Uterus (tissue), 4 donors: Measurements from ENCODE around the gene CRADD. TPM values are rescaled to one million over a fixed set of nuclear protein-coding genes. Genes with fewer than 3 reads are reported as not detected.

ENCODE experiments used
- DNase-seq, 2 donors: peaks; one replicate each; pipeline ENCODE4 v3.0.0-alpha.2; 2019 to 2020
- H3K27ac ChIP-seq, 2 donors: fragments of 200-600 bp; sonication (generic); 1 replicate in 1 of 2; 2 replicates in 1 of 2; pipeline ENCODE4 v1.5.1; 2016 to 2018
- H3K27me3 ChIP-seq, 2 donors: fragments of 200-600 bp; sonication (generic); one replicate each; pipeline ENCODE4 v1.5.1; 2018 to 2019; ENCODE audit warnings: control low read depth in 1 of 2
- H3K36me3 ChIP-seq, 2 donors: fragments of 200-600 bp; sonication (generic); one replicate each; pipeline ENCODE4 v1.5.1; 2019; ENCODE audit warnings: control low read depth in 1 of 2
- H3K4me1 ChIP-seq, 2 donors: fragments of 200-600 bp; sonication (generic); one replicate each; pipeline ENCODE4 v1.5.1; 2018 to 2019; ENCODE audit warnings: control low read depth in 1 of 2
- H3K4me3 ChIP-seq, 2 donors: fragments of 200-600 bp; sonication (generic); 1 replicate in 1 of 2; 2 replicates in 1 of 2; pipeline ENCODE4 v1.5.1; 2018 to 2019; ENCODE audit warnings: mild to moderate bottlenecking in 1 of 2
- H3K9me3 ChIP-seq, 2 donors: fragments of 200-600 bp; sonication (generic); one replicate each; pipeline ENCODE4 v1.5.1; 2019; ENCODE audit warnings: control low read depth in 1 of 2
- POLR2A ChIP-seq, 2 donors: fragments of 450-650 bp; IDR thresholded peaks; one replicate each; pipeline ENCODE4 v1.6.1; 2016; ENCODE audit warnings: antibody characterized with exemption in 2 of 2, mild to moderate bottlenecking in 1 of 2, moderate library complexity in 1 of 2
- intact Hi-C: fragments of 100-400 bp; cut with DNase I; formaldehyde crosslinking; loops from one replicate; pipeline ENCODE4 v1.15.1; 2023; ENCODE audit warnings: low total_unique reads
- total RNA-seq, 4 donors: library from RNA; depleted of rRNA in 3 of 4; stranded (reverse); fragments of >200 nt in 3 of 4; gene quantifications; one replicate each; pipeline versions ENCODE4 v1.1.0 to v1.2.4, GENCODE V29; 2014 to 2023
- TF ChIP-seq, protein P1 (sequence below), 4 experiments: fragments of 200-600 bp in 2 of 4; fragments of 450-650 bp in 2 of 4; sonication (generic) in 2 of 4; IDR thresholded peaks; one replicate each; pipeline ENCODE4 v1.5.1; 2016 to 2019; ENCODE audit warnings: antibody characterized with exemption in 4 of 4, mild to moderate bottlenecking in 2 of 4, moderate library complexity in 1 of 4
- donor health status: DM: yes; HTN: yes; CAD: no.

CRADD gene
- total RNA-seq, 4 donors from 2014 or later = 26.4 to 105 (median 49.2) TPM

DNA sequence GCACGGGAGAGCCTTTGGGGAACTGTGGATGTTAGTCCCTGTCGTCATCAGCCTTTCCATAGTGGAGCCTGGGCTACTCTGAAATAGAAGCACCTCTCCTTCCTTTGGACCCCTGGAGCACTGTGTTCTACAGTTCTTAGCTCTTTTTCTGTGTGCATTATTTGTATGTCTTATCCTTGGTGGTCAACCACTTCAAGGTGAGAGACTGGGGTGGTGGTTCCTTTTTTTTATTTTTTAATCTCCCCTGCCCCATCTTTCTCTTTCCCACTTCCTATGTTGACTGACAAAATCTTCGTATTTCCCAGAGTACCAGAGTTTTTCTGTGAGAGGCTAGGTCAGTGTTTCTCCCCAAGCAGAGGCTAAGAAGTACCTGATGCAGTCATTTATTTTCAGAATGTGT, 111.7 kb downstream of the CRADD start:
- Histone ChIP-seq H3K9me3 (no peaks in the 10 kb centered on the region), H3K27ac (no peak overlapping the region), H3K27me3 (no peaks in the 10 kb centered on the region), H3K36me3 (no peaks in the 10 kb centered on the region), H3K4me1 (peaks cover 4 to 5% of the 10 kb centered on the region in 2 donors), H3K4me3 (no peak overlapping the region)
- no peak for DNase-seq
- TF ChIP-seq, protein P1, sequence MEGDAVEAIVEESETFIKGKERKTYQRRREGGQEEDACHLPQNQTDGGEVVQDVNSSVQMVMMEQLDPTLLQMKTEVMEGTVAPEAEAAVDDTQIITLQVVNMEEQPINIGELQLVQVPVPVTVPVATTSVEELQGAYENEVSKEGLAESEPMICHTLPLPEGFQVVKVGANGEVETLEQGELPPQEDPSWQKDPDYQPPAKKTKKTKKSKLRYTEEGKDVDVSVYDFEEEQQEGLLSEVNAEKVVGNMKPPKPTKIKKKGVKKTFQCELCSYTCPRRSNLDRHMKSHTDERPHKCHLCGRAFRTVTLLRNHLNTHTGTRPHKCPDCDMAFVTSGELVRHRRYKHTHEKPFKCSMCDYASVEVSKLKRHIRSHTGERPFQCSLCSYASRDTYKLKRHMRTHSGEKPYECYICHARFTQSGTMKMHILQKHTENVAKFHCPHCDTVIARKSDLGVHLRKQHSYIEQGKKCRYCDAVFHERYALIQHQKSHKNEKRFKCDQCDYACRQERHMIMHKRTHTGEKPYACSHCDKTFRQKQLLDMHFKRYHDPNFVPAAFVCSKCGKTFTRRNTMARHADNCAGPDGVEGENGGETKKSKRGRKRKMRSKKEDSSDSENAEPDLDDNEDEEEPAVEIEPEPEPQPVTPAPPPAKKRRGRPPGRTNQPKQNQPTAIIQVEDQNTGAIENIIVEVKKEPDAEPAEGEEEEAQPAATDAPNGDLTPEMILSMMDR (IDR thresholded peaks at IDR 0.05) = no peak
- no peak for TF ChIP-seq POLR2A (IDR thresholded peaks at IDR 0.05)
- intact Hi-C loops = no loop called here

DNA sequence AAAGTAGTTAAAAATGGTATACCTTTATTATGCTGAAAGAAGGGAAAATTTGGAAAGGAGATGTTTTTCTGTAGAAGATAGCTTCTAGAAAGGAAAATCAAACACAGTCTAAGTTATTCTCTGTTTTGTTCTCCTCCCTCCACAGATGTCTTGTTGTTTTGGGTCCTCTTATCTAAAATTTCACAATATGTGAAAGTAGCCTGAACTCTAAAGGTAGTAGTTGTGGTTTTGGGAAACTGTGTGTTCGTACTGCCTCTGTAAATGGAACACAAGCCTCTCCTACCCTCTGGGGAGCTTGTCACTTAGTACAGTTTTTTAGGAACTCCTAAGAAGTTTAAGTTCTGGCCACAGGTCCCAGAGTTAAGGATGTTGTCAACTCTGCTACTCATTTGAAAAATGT, 112.6 kb downstream of the CRADD start:
- H3K4me3 ChIP-seq = no peak overlapping the region
- no peaks in the 10 kb centered on the region for H3K27me3 ChIP-seq
- no peak for DNase-seq
- intact Hi-C loops = no loop called here
- no peak for TF ChIP-seq POLR2A (IDR thresholded peaks at IDR 0.05)
- TF ChIP-seq, protein P1 (IDR thresholded peaks at IDR 0.05) = no peak
- no peak overlapping the region for H3K27ac ChIP-seq
- H3K36me3 ChIP-seq = no peaks in the 10 kb centered on the region
- H3K4me1 ChIP-seq = no peaks in the 10 kb centered on the region
- no peaks in the 10 kb centered on the region for H3K9me3 ChIP-seq

- H3K4me3 ChIP-seq = no peak overlapping the region
- no peaks in the 10 kb centered on the region for H3K9me3 ChIP-seq
- no peaks in the 10 kb centered on the region for H3K27me3 ChIP-seq
- TF ChIP-seq, protein P1 (IDR thresholded peaks at IDR 0.05) = no peak
- TF ChIP-seq POLR2A (IDR thresholded peaks at IDR 0.05) = no peak
- intact Hi-C loops = no loop called here
- no peaks in the 10 kb centered on the region for H3K36me3 ChIP-seq
- DNase-seq = no peak
- no peak overlapping the region for H3K27ac ChIP-seq
- H3K4me1 ChIP-seq = no peaks in the 10 kb centered on the region
These were observed 113.4 kb downstream of the CRADD start for GRCh38 chr12:93790472-93791152.

- intact Hi-C loops = no loop called here
- no peaks in the 10 kb centered on the region for H3K36me3 ChIP-seq
- DNase-seq = no peak
- TF ChIP-seq POLR2A (IDR thresholded peaks at IDR 0.05) = no peak
- TF ChIP-seq, protein P1 (IDR thresholded peaks at IDR 0.05) = no peak
- no peak overlapping the region for H3K4me3 ChIP-seq
- no peaks in the 10 kb centered on the region for H3K27me3 ChIP-seq
- H3K27ac ChIP-seq = no peak overlapping the region
- no peaks in the 10 kb centered on the region for H3K4me1 ChIP-seq
- H3K9me3 ChIP-seq = no peaks in the 10 kb centered on the region
These were observed 115.8 kb downstream of the CRADD start for GRCh38 chr12:93793007-93793406.

DNA sequence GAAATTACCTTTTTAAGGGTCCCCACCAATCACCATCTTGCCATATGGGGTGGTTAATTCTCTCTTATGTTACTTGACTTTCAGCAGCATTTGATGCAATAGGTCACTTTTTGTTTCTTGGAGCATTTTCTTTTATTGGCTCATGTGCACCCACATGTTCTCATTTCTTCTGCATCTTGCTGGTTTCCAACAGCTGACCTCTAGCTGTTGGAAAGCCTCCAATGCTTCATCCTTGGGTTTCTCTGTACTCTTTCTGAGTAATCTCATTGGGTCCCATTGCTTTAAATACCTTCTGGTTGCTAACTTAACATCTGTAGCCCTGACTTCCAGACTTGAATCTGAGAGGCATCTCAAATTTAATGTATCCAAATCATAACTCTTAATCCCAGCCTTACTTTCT, 116.8 kb downstream of the CRADD start:
- intact Hi-C loops = no loop called here
- Histone ChIP-seq H3K9me3 (no peaks in the 10 kb centered on the region), H3K27me3 (no peaks in the 10 kb centered on the region), H3K4me1 (no peaks in the 10 kb centered on the region), H3K36me3 (no peaks in the 10 kb centered on the region), H3K27ac (no peak overlapping the region), H3K4me3 (no peak overlapping the region)
- no peak for TF ChIP-seq POLR2A (IDR thresholded peaks at IDR 0.05)
- DNase-seq = no peak

- no peak for DNase-seq
- Histone ChIP-seq H3K36me3 (no peaks in the 10 kb centered on the region), H3K4me3 (no peak overlapping the region), H3K9me3 (no peaks in the 10 kb centered on the region), H3K4me1 (no peaks in the 10 kb centered on the region), H3K27ac (no peak overlapping the region), H3K27me3 (no peaks in the 10 kb centered on the region)
- intact Hi-C loops = no loop called here
- TF ChIP-seq, protein P1 (IDR thresholded peaks at IDR 0.05) = no peak
- TF ChIP-seq POLR2A (IDR thresholded peaks at IDR 0.05) = no peak
These were observed 117.6 kb downstream of the CRADD start for GRCh38 chr12:93794738-93795137.
